GM21717 (cell line): ENCODE data around the gene MRNIP.
"Not testable (repeated sequence)": the region's sequence is repeated elsewhere in the genome, so short reads cannot be mapped to it uniquely, and the experiment has no call there.

ENCODE experiments used
- ATAC-seq: cut with Tn5 transposase; IDR thresholded peaks from one replicate; pipeline ENCODE4 v1.9.1; 2021; ENCODE audit warnings: mild to moderate bottlenecking, moderate library complexity; ENCODE audit not compliant: unreplicated experiment

The MRNIP gene

GRCh38 chr5:179840766-179841165 is 17.9 kb downstream of the MRNIP start:
- no peak for ATAC-seq

GRCh38 chr5:179840321-179840720 is 18.3 kb downstream of the MRNIP start:
- ATAC-seq: no peak

DNA sequence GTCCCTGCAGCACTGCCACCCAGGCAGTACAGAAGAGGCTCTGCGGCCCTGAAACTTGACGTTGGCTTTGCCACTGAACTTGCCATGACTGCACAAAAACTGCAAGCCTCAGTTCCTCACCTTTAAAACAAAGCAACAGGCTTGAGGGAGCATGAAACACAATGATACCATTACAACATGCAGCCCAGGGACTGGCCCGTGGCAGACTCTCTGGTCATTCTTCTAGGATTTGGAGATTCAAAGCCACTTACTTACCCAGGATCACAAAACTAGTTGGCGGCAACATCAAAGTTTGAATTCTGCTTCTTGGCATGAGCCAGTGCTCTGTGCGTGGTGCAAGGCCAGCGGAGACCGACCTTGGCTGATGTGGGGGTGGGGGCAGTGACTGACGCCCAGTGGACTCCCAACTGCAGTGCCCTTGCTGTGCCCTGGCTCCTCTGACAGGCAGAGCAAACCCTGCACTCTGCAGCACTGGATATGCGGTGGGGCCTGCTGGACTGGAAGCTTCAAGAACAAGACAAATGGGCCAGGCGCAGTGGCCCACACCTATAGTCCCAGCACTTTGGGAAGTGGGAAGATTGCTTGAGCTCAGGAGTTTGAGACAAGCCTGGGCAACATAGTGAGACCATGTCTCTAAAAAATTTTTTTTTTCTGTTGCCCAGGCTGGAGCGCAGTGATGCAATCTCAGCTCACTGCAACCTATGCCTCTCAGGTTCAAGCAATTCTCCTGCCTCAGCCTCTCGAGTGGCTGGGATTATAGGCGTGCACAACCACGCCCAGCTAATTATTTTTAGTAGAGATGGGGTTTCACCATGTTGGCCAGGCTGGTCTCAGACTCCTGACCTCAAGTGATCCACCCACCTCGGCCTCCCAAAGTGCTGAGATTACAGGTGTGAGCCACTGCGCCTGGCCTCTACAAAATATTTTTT is 19.0 kb downstream of the MRNIP start:
- ATAC-seq: no peak

DNA sequence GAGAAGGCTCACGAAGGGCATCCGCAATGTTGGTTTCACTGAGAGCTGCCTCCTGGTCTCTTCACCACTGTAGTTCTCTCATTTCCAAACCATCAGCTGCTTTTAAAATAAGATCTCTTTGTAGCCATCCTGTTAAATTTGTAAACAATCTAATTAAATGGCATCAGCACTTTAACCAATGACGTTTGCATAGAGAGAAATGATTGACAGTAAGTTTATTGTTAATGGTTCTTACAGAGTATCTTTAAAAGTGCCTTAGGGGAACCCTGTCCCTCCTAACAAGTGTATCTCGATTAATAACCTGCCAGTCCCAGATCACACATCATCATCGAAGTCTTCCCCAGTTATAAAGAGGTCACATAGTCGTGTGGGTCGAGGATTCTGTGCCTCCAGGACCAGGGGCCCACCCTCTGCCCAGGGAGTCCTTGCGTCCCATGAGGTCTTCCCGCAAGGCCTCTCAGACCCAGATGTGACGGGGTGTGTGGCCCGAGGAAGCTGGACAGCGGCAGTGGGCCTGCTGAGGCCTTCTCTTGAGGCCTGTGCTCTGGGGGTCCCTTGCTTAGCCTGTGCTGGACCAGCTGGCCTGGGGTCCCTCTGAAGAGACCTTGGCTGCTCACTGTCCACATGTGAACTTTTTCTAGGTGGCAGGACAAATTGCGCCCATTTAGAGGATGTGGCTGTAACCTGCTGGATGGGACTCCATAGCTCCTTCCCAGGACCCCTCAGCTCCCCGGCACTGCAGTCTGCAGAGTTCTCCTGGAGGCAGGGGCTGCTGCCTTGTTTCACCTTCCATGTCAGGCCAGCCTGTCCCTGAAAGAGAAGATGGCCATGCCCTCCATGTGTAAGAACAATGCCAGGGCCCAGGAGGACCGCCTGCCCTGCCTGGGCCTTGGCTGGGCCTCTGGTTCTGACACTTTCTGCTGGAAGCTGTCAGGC is 21.3 kb downstream of the MRNIP start:
- ATAC-seq: no peak

DNA sequence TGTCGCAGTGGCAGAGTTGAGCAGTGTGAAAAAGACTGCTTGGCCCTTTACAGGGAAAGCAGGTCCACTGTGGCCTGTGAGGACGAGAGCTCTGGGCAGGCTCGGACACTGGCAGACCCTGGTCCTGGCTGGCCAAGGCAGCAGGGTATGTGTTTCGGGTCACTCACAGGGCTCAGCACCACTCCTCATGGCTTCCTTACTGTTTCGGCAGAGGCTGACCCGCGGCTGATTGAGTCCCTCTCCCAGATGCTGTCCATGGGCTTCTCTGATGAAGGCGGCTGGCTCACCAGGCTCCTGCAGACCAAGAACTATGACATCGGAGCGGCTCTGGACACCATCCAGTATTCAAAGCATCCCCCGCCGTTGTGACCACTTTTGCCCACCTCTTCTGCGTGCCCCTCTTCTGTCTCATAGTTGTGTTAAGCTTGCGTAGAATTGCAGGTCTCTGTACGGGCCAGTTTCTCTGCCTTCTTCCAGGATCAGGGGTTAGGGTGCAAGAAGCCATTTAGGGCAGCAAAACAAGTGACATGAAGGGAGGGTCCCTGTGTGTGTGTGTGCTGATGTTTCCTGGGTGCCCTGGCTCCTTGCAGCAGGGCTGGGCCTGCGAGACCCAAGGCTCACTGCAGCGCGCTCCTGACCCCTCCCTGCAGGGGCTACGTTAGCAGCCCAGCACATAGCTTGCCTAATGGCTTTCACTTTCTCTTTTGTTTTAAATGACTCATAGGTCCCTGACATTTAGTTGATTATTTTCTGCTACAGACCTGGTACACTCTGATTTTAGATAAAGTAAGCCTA is 22.2 kb downstream of the MRNIP start:
- ATAC-seq: peak; percentile 45

DNA sequence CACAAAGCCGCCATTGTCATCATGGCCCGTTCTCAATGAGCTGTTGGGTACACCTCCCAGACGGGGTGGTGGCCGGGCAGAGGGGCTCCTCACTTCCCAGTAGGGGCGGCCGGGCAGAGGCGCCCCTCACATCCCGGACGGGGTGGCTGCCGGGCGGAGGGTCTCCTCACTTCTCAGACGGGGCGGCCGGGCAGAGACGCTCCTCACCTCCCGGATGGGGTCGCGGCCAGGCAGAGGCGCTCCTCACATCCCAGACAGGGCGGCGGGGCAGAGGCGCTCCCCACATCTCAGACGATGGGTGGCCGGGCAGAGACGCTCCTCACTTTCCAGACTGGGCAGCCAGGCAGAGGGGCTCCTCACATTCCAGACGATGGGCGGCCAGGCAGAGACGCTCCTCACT is 23.7 kb downstream of the MRNIP start:
- not testable (repeated sequence) for ATAC-seq

- ATAC-seq: no peak
Measured at GRCh38 chr5:179834120-179834519, 24.5 kb downstream of the MRNIP start.

DNA sequence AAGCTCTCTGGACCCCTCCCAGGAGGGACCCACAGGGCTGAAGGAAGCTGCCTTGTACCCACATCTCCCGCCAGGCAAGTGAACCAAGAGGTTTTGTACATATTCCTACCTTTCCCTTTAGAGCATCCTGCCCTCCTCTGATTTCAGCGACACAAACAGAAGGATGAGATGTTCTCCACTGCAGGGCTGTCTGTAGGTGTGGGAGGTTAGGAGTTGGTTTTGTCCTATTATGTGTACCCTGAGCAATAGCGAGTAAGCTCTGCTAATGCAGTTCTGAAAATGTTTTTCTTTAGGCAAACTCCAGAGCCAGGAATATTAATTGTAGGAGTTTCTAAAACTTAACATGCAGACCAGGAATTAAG is 24.9 kb downstream of the MRNIP start:
- no peak for ATAC-seq

- ATAC-seq: no peak
Measured at GRCh38 chr5:179833056-179833708, 25.4 kb downstream of the MRNIP start.

DNA sequence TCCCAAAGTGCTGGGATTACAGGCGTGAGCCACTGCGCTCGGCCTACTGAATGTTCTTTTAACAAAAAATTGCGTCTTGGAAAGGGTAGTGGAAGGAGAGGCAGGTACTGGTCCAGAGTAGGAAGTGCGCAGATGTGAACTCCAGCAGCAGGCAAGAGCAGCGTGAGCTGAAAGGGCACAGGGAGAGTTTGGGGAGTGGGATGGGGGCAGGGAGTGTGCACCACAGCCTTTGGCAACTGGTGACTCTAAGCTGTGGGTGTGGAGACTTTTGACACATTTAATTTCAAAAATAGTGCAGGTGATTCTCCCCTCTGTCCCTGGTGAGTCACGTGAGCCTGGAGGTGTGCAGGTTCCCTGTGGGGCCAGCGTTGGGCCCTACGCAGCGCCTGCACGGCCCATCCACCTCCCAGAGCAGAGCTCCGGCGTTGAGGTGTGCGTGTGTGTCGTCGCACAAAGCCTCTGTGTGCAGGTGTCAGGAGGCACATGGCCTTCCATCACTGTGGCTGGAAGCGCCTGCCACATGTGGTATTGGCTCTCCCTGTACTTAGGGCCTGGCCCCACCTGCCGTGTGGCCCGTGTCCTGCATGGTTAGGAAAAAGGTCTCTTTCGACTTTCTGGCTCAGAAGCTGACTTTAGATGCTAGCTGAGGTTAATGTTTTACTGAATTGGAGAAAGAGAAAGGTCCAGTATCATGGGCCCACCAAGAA is 26.4 kb downstream of the MRNIP start:
- ATAC-seq: no peak

DNA sequence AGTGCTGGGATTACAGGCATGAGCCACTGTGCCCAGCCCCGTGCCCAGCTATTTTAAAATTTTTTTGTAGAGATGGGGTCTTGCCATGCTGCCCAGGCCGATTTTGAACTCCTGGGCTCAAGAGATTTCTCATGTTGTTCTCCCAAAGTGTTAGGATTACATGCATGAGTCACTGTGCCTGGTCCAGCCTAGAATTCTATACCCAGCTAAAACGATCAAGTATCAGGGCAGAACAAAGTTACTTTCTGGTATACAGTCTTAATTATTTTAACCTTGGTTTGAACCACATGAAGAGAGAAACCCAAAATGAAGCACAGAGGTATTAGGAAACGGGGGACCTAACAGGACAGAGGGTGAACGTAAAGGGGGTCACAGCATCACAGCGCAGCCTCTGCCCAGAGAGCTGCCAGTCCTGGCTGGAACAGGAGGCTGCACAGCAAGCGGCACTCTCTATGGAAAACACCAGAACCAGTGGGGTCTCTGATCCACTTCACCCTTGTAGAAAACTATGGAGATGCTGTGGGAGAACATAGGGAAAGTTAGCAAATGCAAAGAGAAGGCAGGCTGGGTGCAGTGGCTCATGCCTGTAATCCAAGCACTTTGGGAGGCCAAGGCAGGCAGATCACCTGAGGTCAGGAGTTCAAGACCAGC is 27.7 kb downstream of the MRNIP start:
- no peak for ATAC-seq

DNA sequence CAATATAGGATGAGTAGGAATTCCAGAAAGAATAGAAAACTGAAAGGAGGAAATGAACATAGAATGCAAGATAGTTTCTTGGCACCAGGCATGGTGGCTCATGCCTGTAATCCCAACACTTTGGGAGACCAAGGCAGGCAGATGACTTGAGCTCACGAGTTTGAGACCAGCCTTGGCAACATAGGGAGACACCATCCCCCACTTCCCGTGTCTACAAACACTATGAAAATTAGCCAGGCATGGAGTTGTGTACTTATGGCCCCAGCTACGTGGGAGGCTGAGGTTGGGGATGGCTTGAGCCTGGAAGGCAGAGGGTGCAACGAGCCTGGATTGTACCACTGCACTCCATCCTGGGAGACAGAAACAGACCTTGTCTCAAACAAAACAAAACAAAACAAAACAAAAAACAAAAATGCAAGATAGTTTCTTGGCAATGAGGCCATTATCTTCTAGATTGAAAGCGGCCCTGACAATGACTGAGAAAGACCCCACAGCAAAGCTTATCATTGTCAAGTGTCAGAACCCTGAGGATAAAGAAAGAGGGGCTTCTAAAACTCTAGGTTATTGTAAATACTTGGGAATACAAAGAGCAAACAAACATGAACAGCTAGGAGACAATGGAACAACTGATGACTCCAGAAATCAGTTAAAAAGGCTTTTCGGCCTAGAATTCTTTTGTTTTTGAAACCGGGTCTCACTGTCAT is 28.7 kb downstream of the MRNIP start:
- ATAC-seq: no peak

DNA sequence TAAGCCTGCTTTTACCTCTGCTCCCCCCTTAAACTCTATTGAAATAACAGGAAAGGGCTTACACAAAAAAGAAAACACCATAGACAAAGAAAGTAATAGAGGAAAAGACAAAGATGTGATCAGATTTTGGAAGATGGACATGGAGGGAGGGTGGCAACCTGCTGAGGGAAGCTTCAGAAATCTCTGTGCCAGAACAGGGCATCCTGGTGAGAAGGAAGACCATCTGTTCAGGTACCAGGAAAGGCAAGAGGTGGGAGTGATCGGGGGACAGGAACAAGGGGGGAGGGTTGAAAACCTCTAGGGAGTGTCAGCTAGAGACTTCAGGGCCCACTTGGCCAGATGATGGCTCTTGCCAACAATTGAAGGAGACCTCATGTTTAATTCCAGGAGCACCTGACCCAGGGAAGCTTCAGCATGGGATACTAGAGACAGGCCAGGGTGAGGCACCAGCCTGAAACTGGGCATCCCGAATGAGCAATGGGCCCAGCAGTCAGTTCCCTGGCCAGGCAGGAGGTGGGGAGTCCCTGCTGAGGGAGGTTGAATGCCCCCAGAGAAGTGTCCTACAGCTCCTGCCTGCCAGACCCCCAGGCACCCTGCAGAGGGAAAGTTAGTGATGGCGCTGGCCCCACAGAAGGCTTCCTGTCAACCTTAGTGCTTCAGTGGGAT is 29.7 kb downstream of the MRNIP start:
- ATAC-seq: no peak

GRCh38 chr5:179827680-179828079 is 30.9 kb downstream of the MRNIP start:
- no peak for ATAC-seq

GRCh38 chr5:179825655-179826182 is 32.9 kb downstream of the MRNIP start:
- ATAC-seq: no peak

GRCh38 chr5:179824745-179825112 is 33.9 kb downstream of the MRNIP start:
- ATAC-seq: no peak

DNA sequence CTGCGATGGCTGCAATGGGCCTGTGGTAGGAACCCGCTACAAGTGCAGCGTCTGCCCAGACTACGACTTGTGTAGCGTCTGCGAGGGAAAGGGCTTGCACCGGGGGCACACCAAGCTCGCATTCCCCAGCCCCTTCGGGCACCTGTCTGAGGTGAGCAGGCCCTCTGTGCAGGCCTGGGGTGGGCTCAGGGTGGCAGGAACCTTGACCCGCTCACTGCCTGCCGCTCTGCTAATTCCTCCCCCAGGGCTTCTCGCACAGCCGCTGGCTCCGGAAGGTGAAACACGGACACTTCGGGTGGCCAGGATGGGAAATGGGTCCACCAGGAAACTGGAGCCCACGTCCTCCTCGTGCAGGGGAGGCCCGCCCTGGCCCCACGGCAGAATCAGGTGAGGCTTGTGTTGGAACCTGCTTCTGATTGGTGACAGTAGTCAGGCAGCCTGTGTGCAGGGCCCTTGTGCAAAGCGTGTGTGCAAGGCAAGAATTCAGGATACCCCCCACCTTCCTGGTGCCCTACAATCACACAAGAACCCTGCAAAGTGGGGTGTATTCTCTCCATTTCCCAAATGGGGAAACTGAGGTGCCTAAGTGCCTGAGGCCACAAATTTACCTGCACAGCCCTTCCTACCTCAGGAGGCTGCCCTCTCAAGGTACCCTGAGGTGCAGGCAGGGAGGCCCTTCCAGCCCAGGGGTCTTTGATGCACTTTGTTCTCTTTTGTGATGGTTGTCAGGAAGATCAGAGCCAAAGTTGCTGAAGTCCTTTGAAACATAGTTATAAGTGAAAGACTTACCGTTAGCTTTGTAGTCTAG is 34.5 kb downstream of the MRNIP start:
- no peak for ATAC-seq
